ENCODE data around the gene VPS41.
A peak's percentile ranks its signal among the peaks of the same experiment; 100 is the strongest.

VPS41 gene

GRCh38 chr7:38673795-38674194, 235.2 kb downstream of the VPS41 start:
- peak; percentile 51 to 55 for DNase-seq (ENCODE audit: low read depth in 2 of 2)

Measured in fibroblast of skin of left quadriceps (primary cell).